Kidney (tissue), 14 donors: ENCODE results near the gene BRD9. TPM values are rescaled to one million over a fixed set of nuclear protein-coding genes. Genes with fewer than 3 reads are reported as not detected.

Experiments
- DNase-seq, 5 donors: peaks; one replicate each; pipeline ENCODE4 v3.0.0-alpha.2; 2013 to 2020
- FAIRE-seq: peaks from 2 replicates; lab custom pipeline; 2012; peaks lifted over from hg19 to GRCh38; lab: Jason Lieb, UNC
- H3K27ac ChIP-seq, 2 donors: one replicate each; pipeline ENCODE4 v1.7.0; 2013; ENCODE audit warnings: low read depth in 2 of 2, low read length in 2 of 2, inconsistent platforms in 1 of 2
- H3K27me3 ChIP-seq: one replicate; pipeline ENCODE4 v1.7.1; 2013; ENCODE audit warnings: low read length, inconsistent platforms; ENCODE audit not compliant: control insufficient read depth, insufficient read depth
- H3K36me3 ChIP-seq, 3 donors: one replicate each; pipeline versions ENCODE4 v1.7.0 to v1.7.1; 2013; ENCODE audit warnings: low read length in 3 of 3, control low read depth in 1 of 3, inconsistent platforms in 1 of 3; ENCODE audit not compliant: insufficient read depth in 3 of 3, control insufficient read depth in 2 of 3
- H3K4me1 ChIP-seq, 3 donors: one replicate each; pipeline versions ENCODE4 v1.7.0 to v1.7.1; 2013; ENCODE audit warnings: low read length in 3 of 3, inconsistent platforms in 1 of 3, low read depth in 1 of 3; ENCODE audit not compliant: control insufficient read depth in 2 of 3, insufficient read depth in 2 of 3
- H3K4me3 ChIP-seq, 3 donors: one replicate each; pipeline versions ENCODE4 v1.7.0 to v1.8.1; 2013; ENCODE audit warnings: low read length in 3 of 3, control low read depth in 1 of 3, inconsistent platforms in 1 of 3
- H3K9ac ChIP-seq, 3 donors: one replicate each; pipeline versions ENCODE4 v1.7.0 to v1.7.1; 2013; ENCODE audit warnings: low read length in 3 of 3, control low read depth in 1 of 3, inconsistent platforms in 1 of 3
- H3K9me3 ChIP-seq, 3 donors: one replicate each; pipeline versions ENCODE4 v1.7.0 to v1.7.1; 2013; ENCODE audit warnings: low read length in 3 of 3, control low read depth in 1 of 3, inconsistent platforms in 1 of 3; ENCODE audit not compliant: control insufficient read depth in 2 of 3, insufficient read depth in 1 of 3
- CTCF ChIP-seq: IDR thresholded peaks from 3 replicates; pipeline ENCODE4 v1.5.1; 2012; ENCODE audit warnings: mild to moderate bottlenecking, moderate library complexity, borderline replicate concordance; ENCODE audit not compliant: insufficient read depth; ENCODE audit errors: extremely low read depth
- intact Hi-C: fragments of 100-400 bp; cut with DNase I; formaldehyde crosslinking; loops from one replicate; pipeline ENCODE4 v1.11.1; 2022
- polyA plus RNA-seq: library from polyadenylated mRNA; stranded (reverse); fragments of 350-450 nt; fragmentation: Illumina TruSeq; extraction: RNeasy Lipid Tissue Mini Kit (QIAGEN cat#74804); gene quantifications from one replicate; pipeline ENCODE4 v1.2.3, GENCODE V29; 2014; ENCODE audit warnings: low read depth, low replicate concordance; ENCODE audit not compliant: insufficient read depth
- total RNA-seq: library from RNA; stranded (reverse); fragmentation: NEBNext Ultra II Directional; extraction: Animal tissue kit (Norgen Biotek cat#: 25700); gene quantifications from one replicate; pipeline ENCODE4 v1.2.1, GENCODE V29; 2021
- donor health status: control.
- donor health status: control.
- donor health status: control.
- donor health status: control.
- donor health status: control.
- donor health status: DM: yes; HTN: yes; CAD: no.
- donor health status: Normal renal cell carcinoma (clear cell type).

The BRD9 gene
- total and polyA plus RNA-seq, 2 donors from 2014 or later: 17.5 to 38.0 TPM

DNA sequence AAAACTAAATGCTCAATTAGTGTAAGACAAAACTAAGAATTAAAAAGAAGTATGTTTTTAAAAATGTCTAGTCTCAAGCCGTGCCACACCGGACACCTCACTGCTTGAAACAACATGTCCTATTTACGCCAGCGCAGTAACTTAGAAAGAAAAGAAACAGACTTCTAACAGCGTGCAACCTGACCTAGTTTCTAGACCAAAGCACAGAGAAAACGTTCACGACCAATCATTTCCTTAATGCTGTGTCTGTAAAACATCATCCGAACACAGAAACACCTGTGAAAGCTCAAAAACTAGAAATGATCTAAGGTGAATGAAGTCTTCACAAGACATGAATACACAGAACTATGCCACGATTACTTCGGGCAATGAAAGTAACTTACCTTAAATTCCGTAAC is 4.0 kb downstream of the BRD9 start:
- Histone ChIP-seq H3K36me3 (peaks cover 7 to 63% (median 35%) of the 10 kb centered on the region in 3 donors), H3K27ac (no peak overlapping the region), H3K9ac (no peak overlapping the region), H3K27me3 (no peaks in the 10 kb centered on the region), H3K4me3 (no peak overlapping the region), H3K9me3 (no peaks in the 10 kb centered on the region), H3K4me1 (peaks cover 0 to 20% (median 4%) of the 10 kb centered on the region in 3 donors)
- FAIRE-seq (no peak), DNase-seq (no peak)
- no peak for TF ChIP-seq CTCF
- intact Hi-C loops: no loop called here

DNA sequence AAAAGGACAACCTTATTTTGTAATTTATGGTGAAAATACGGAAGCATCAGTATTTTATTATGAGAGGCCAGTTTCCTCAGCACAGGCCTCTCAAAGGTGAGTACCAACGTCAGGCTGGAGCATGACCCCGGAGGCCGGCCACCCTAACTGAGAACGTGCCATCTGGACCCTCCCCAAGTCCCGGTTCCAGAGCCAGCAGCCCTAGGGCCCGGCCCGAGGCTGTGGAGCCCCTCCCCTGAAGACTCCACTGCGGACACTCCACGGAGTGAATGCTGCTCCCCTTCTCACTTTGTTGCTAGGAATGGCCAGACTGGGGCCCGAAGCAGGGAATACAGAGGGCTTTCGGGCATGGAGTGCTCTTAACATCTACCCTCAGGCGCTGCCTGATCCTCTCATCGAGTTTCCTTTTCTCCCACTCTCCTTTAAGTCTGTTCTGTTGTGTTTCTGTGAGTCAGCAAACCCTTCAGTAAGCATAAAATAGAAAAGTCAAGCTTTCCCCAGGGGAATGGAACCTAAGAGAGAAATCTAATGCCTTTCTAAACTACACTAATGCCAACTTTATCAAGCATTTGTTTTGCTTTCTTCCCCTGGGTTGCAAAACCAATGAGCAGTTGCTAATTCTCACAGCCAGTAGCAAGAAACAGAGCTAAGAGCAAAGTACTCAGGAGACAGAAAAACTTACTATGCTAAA is 4.5 kb downstream of the BRD9 start:
- Histone ChIP-seq H3K36me3 (peaks cover 7 to 69% (median 39%) of the 10 kb centered on the region in 3 donors), H3K27ac (no peak overlapping the region), H3K27me3 (no peaks in the 10 kb centered on the region), H3K9ac (no peak overlapping the region), H3K4me1 (peaks cover 0 to 17% (median 4%) of the 10 kb centered on the region in 3 donors), H3K4me3 (no peak overlapping the region), H3K9me3 (no peaks in the 10 kb centered on the region)
- FAIRE-seq (no peak), DNase-seq (no peak)
- intact Hi-C loops: no loop called here
- TF ChIP-seq CTCF: no peak

DNA sequence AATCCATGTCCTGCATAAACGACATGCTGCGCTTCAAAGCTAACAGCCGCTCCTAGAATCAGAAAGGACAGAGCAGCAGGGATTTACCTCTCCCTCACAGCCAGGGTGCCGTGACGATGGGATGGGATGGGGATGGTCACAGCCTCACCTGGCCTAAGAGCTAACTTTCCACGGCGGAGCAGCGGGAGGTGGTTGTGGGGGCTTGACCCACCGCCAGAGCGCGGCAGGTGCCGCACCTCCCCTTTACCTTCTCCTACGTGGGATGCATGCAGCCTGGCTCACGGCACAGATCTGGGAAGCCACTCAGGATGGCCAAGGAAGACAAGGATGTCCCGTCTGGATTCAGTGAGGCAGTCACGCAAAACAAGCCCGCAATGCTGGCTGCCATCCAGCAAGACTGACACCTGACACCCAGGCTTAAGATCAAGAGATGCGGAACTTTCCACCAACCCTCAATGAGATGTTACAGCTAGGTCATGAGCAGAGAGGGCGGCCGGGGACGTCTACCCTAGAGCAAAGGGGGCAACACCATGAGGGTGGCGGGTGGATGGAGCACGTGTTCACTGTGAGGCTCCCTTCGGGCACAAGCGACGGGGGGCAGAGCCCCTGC is 5.8 kb downstream of the BRD9 start:
- Histone ChIP-seq H3K27ac (no peak overlapping the region), H3K4me3 (no peak overlapping the region), H3K36me3 (peaks cover 10 to 78% (median 52%) of the 10 kb centered on the region in 3 donors), H3K9me3 (no peaks in the 10 kb centered on the region), H3K9ac (no peak overlapping the region), H3K4me1 (peaks cover 0 to 12% (median 3%) of the 10 kb centered on the region in 3 donors), H3K27me3 (no peaks in the 10 kb centered on the region)
- FAIRE-seq (no peak), DNase-seq (no peak)
- intact Hi-C loops: no loop called here
- no peak for TF ChIP-seq CTCF
